Neuronal stem cell (in vitro differentiated cells): ENCODE measurements around the gene ABCD2.
A peak's percentile ranks its signal among the peaks of the same experiment; 100 is the strongest.

Experiments
- DNase-seq: peaks from one replicate; pipeline ENCODE4 v3.0.0-alpha.2; 2013; ENCODE audit warnings: low spot score
- H2AFZ ChIP-seq: one replicate; pipeline ENCODE4 v1.6.1; 2013; ENCODE audit warnings: mild to moderate bottlenecking, low read length, inconsistent platforms
- H2AK5ac ChIP-seq: 2 replicates; pipeline ENCODE4 v1.6.1; 2013; ENCODE audit warnings: low read depth, mild to moderate bottlenecking, inconsistent platforms, low read length, moderate library complexity, mixed read lengths
- H2BK120ac ChIP-seq: 2 replicates; pipeline ENCODE4 v1.6.1; 2013; ENCODE audit warnings: low read depth, mild to moderate bottlenecking, inconsistent platforms, low read length, moderate library complexity, mixed read lengths
- H2BK12ac ChIP-seq: one replicate; pipeline ENCODE4 v1.6.1; 2013; ENCODE audit warnings: low read length, inconsistent platforms
- H2BK15ac ChIP-seq: 2 replicates; pipeline ENCODE4 v1.6.1; 2013; ENCODE audit warnings: mild to moderate bottlenecking, low read length, inconsistent platforms, mixed read lengths
- H2BK5ac ChIP-seq: one replicate; pipeline ENCODE4 v1.6.1; 2013; ENCODE audit warnings: inconsistent platforms, mild to moderate bottlenecking, low read length, moderate library complexity
- H3K14ac ChIP-seq: one replicate; pipeline ENCODE4 v1.6.1; 2013; ENCODE audit warnings: low read length, inconsistent platforms
- H3K18ac ChIP-seq: 2 replicates; pipeline ENCODE4 v1.6.1; 2013; ENCODE audit warnings: low read length, inconsistent platforms
- H3K23ac ChIP-seq: 2 replicates; pipeline ENCODE4 v1.6.1; 2013; ENCODE audit warnings: low read depth, mild to moderate bottlenecking, mixed read lengths, low read length, inconsistent platforms; ENCODE audit not compliant: poor library complexity
- H3K27ac ChIP-seq: replicated peaks from 3 replicates; pipeline ENCODE4 v1.5.1; 2013; ENCODE audit warnings: low read length, inconsistent platforms
- H3K27me3 ChIP-seq, 3 experiments: 2 replicates each; pipeline ENCODE4 v1.6.1; 2013; ENCODE audit warnings: low read length in 3 of 3, mild to moderate bottlenecking in 2 of 3, inconsistent platforms in 1 of 3, low read depth in 1 of 3, mixed read lengths in 1 of 3, moderate library complexity in 1 of 3; ENCODE audit not compliant: control insufficient read depth in 3 of 3, insufficient read depth in 3 of 3
- H3K36me3 ChIP-seq, 2 donors: replicated peaks in 1 of 2; 2 replicates each; pipeline ENCODE4 v1.6.1; 2013; ENCODE audit warnings: low read length in 2 of 2; ENCODE audit not compliant: control insufficient read depth in 2 of 2, insufficient read depth in 2 of 2
- H3K4ac ChIP-seq: 2 replicates; pipeline ENCODE4 v1.6.1; 2013; ENCODE audit warnings: inconsistent platforms, mild to moderate bottlenecking, low read length, moderate library complexity
- H3K4me1 ChIP-seq, 2 donors: 1 replicate in 1 of 2; 2 replicates in 1 of 2; pipeline ENCODE4 v1.6.1; 2013; ENCODE audit warnings: low read length in 2 of 2, low read depth in 1 of 2; ENCODE audit not compliant: control insufficient read depth in 2 of 2, insufficient read depth in 1 of 2
- H3K4me2 ChIP-seq: one replicate; pipeline ENCODE4 v1.6.1; 2013; ENCODE audit warnings: mild to moderate bottlenecking, low read length, inconsistent platforms; ENCODE audit not compliant: insufficient read depth, poor library complexity, severe bottlenecking
- H3K4me3 ChIP-seq, 2 donors: 2 replicates each; pipeline ENCODE4 v1.5.1; 2013; ENCODE audit warnings: low read length in 2 of 2, mild to moderate bottlenecking in 2 of 2, inconsistent platforms in 1 of 2, moderate library complexity in 1 of 2
- H3K79me1 ChIP-seq: one replicate; pipeline ENCODE4 v1.6.1; 2013; ENCODE audit warnings: low read depth, mild to moderate bottlenecking, inconsistent platforms, low read length, moderate library complexity
- H3K9ac ChIP-seq: one replicate; pipeline ENCODE4 v1.6.1; 2013; ENCODE audit warnings: mild to moderate bottlenecking, low read depth, low read length, inconsistent platforms; ENCODE audit not compliant: poor library complexity
- H3K9me3 ChIP-seq, 2 donors: replicated peaks in 1 of 2; 2 replicates each; pipeline versions ENCODE3 to v1.6.1; 2013; ENCODE audit warnings: low read length in 2 of 2, mild to moderate bottlenecking in 2 of 2, inconsistent platforms in 1 of 2, low read depth in 1 of 2, mixed read lengths in 1 of 2, moderate library complexity in 1 of 2; ENCODE audit not compliant: control insufficient read depth in 2 of 2, insufficient read depth in 1 of 2
- H4K8ac ChIP-seq: one replicate; pipeline ENCODE4 v1.6.1; 2013; ENCODE audit warnings: low read depth, mild to moderate bottlenecking, inconsistent platforms, low read length, moderate library complexity
- H4K91ac ChIP-seq: one replicate; pipeline ENCODE4 v1.6.1; 2013; ENCODE audit warnings: low read length, low read depth, mild to moderate bottlenecking, inconsistent platforms; ENCODE audit not compliant: poor library complexity
- WGBS, 2 donors: extraction: QIAGEN DNeasy Blood & Tissue Kit; methylation state at CpG; one replicate each; pipeline ENCODE4 v1.1.7; 2013; ENCODE audit warnings: missing lambda C conversion rate in 2 of 2, mixed read lengths in 1 of 2; ENCODE audit not compliant: insufficient read length in 2 of 2, insufficient replicate concordance in 1 of 2; ENCODE audit errors: extremely low coverage in 2 of 2; 5-methylcytosine and 5-hydroxymethylcytosine counted together

ABCD2 gene

GRCh38 chr12:39616251-39616650, 3.4 kb downstream of the ABCD2 start:
- no peak overlapping the region for H2BK15ac ChIP-seq
- H3K27me3 ChIP-seq: no peaks in the 10 kb centered on the region
- H3K36me3 ChIP-seq: no peaks in the 10 kb centered on the region
- no peaks in the 10 kb centered on the region for H3K9me3 ChIP-seq
- no peak overlapping the region for H3K9ac ChIP-seq
- no peaks in the 10 kb centered on the region for H3K79me1 ChIP-seq
- H4K91ac ChIP-seq: no peak overlapping the region
- no peak overlapping the region for H3K4me3 ChIP-seq
- no peak overlapping the region for H2BK5ac ChIP-seq
- H3K4ac ChIP-seq: no peak overlapping the region
- H3K18ac ChIP-seq: no peak overlapping the region
- no peak overlapping the region for H3K14ac ChIP-seq
- no peak overlapping the region for H3K4me2 ChIP-seq
- peaks cover 1 to 4% of the 10 kb centered on the region in 2 donors for H3K4me1 ChIP-seq
- DNase-seq: no peak
- H2AFZ ChIP-seq: peak overlapping the region; percentile 9
- no peak overlapping the region for H3K23ac ChIP-seq
- no peak overlapping the region for H3K27ac ChIP-seq
- H4K8ac ChIP-seq: no peak overlapping the region
- no peak overlapping the region for H2BK120ac ChIP-seq
- WGBS, 2 donors: no CpG with 5 or more reads among the region's 1 CpG
- H2BK12ac ChIP-seq: no peak overlapping the region
- no peak overlapping the region for H2AK5ac ChIP-seq

DNA sequence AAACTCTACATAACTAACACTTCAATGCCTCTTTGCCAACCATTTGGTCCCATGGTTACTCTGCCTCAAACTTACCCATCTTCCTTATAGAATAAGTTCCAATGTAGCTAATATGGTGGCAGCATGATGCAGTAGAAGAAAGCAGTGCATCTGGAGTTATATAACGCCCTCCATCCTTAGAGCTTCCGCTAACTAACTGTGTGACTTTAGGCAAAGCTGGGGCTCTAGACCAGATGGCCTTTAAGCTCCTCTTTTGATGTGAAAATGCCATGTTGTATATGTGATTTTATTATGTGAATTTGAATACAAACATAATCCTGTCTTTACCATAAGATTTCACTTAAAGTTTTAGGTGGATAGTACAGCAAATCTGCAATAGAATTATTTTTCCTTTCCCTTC, 6.1 kb downstream of the ABCD2 start:
- DNase-seq: no peak
- Histone ChIP-seq H4K8ac (no peak overlapping the region), H3K27ac (no peak overlapping the region), H3K9ac (no peak overlapping the region), H3K4me2 (no peak overlapping the region), H3K9me3 (no peaks in the 10 kb centered on the region), H3K23ac (no peak overlapping the region), H2BK5ac (no peak overlapping the region), H4K91ac (no peak overlapping the region), H3K14ac (no peak overlapping the region), H3K79me1 (no peaks in the 10 kb centered on the region), H3K27me3 (no peaks in the 10 kb centered on the region), H3K18ac (no peak overlapping the region), H2AFZ (no peak overlapping the region), H3K4me3 (no peak overlapping the region), H3K36me3 (no peaks in the 10 kb centered on the region), H2BK15ac (no peak overlapping the region), H3K4me1 (peaks cover 0 to 1% of the 10 kb centered on the region in 2 donors), H2BK12ac (no peak overlapping the region), H2AK5ac (no peak overlapping the region), H2BK120ac (no peak overlapping the region), H3K4ac (no peak overlapping the region)
- no CpG with 5 or more reads among the region's 2 CpGs for WGBS, 2 donors

GRCh38 chr12:39612250-39612649, 7.4 kb downstream of the ABCD2 start:
- no peak overlapping the region for H3K27ac ChIP-seq
- WGBS, 2 donors: no CpG with 5 or more reads among the region's 2 CpGs
- no peak for DNase-seq
- H3K23ac ChIP-seq: no peak overlapping the region
- no peak overlapping the region for H2BK15ac ChIP-seq
- H3K9me3 ChIP-seq: no peaks in the 10 kb centered on the region
- no peak overlapping the region for H3K18ac ChIP-seq
- no peak overlapping the region for H3K4me2 ChIP-seq
- no peak overlapping the region for H3K9ac ChIP-seq
- no peaks in the 10 kb centered on the region for H3K79me1 ChIP-seq
- no peak overlapping the region for H4K91ac ChIP-seq
- no peak overlapping the region for H3K14ac ChIP-seq
- no peak overlapping the region for H2BK12ac ChIP-seq
- no peaks in the 10 kb centered on the region for H3K4me1 ChIP-seq
- H2BK5ac ChIP-seq: no peak overlapping the region
- H3K36me3 ChIP-seq: no peaks in the 10 kb centered on the region
- H4K8ac ChIP-seq: no peak overlapping the region
- no peak overlapping the region for H3K4ac ChIP-seq
- H2AFZ ChIP-seq: no peak overlapping the region
- H3K4me3 ChIP-seq: no peak overlapping the region
- H2BK120ac ChIP-seq: no peak overlapping the region
- no peak overlapping the region for H2AK5ac ChIP-seq
- H3K27me3 ChIP-seq: no peaks in the 10 kb centered on the region

DNA sequence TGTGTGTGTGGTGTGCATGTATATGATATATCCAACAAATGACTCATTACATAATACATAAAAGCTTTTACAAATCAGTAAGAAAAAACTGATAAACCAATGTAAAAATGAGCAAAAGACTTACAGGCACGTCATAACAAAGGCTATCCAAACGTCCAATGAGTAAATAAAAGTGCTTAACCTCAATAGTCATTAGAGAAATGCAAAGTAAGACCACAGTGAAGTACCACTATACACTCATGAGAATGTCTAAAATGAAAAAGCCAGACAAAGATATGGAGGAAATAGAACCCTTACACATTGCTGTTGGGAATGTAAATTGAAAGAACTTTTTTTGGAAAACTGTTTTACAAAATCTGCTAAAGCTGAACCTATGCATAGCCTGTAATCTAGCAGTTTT, 7.8 kb downstream of the ABCD2 start:
- Histone ChIP-seq H2AFZ (no peak overlapping the region), H3K4me1 (no peaks in the 10 kb centered on the region), H4K91ac (no peak overlapping the region), H3K4ac (no peak overlapping the region), H2BK12ac (no peak overlapping the region), H3K27ac (no peak overlapping the region), H3K79me1 (no peaks in the 10 kb centered on the region), H3K9ac (no peak overlapping the region), H3K4me3 (no peak overlapping the region), H3K9me3 (no peaks in the 10 kb centered on the region), H3K14ac (no peak overlapping the region), H2BK5ac (no peak overlapping the region), H2AK5ac (no peak overlapping the region), H3K18ac (no peak overlapping the region), H2BK15ac (no peak overlapping the region), H3K4me2 (no peak overlapping the region), H3K23ac (no peak overlapping the region), H3K36me3 (no peaks in the 10 kb centered on the region), H2BK120ac (no peak overlapping the region), H4K8ac (no peak overlapping the region), H3K27me3 (no peaks in the 10 kb centered on the region)
- WGBS, 2 donors: no CpG with 5 or more reads among the region's 2 CpGs
- no peak for DNase-seq
